GM19239 (cell line): ENCODE measurements around the gene UNC50.

ENCODE experiments used
- DNase-seq: peaks from one replicate; pipeline ENCODE4 v3.0.0; 2011; ENCODE audit warnings: low spot score; ENCODE audit not compliant: insufficient read length
- FAIRE-seq: peaks from 2 replicates; lab custom pipeline; 2011; peaks lifted over from hg19 to GRCh38; lab: Jason Lieb, UNC

Gene UNC50

DNA sequence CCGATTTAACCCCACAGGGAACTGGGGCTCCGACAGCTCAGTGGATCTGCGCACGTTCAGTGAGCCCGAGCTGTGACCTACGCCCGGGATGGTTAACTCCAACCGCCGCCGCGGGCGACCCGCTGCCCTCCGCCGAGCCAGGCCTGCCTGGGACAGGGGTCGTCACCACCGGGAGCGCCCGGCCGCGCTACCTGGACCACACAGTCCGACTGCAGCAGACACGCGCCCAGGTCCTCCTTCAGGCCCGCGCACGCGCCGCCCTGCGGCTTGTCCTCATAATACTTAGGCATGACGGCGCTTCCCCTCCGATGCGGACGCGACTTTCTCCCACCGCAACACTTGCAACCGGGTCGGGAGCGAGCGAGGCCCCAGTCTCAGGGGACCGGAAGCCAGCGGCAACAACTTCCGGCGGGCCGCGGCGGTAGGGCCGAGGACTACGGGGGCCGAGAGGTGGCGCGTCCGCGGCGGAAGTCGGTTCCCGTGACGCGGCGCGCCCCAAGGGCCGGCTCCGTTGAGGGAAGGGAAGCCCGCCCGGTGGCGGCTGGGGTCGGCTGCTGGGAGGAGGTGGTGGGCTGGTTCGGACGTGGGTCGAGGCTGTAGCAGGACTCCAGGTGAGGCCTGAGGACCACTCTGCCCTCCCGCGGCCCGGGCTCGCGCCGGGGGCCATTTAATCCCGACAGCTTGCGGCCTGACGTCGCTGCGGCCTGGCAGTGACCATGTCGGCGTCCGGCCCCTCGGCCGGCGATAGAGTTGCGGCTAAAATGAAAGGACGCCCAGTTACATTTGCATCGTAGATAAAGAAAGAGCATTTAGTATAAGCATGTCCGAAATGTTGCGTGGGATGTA is at the start of gene UNC50, which contains the start of gene COA5:
UNC50 (plus strand) TSS at position 474 of the 846 bp plus-strand sequence. CDS start 1,171 bp downstream, outside the sequence.
COA5 (minus strand) TSS at position 397 of the 846 bp plus-strand sequence; CDS start at position 290, 107 bp downstream.
- FAIRE-seq = peak; percentile 77

DNA sequence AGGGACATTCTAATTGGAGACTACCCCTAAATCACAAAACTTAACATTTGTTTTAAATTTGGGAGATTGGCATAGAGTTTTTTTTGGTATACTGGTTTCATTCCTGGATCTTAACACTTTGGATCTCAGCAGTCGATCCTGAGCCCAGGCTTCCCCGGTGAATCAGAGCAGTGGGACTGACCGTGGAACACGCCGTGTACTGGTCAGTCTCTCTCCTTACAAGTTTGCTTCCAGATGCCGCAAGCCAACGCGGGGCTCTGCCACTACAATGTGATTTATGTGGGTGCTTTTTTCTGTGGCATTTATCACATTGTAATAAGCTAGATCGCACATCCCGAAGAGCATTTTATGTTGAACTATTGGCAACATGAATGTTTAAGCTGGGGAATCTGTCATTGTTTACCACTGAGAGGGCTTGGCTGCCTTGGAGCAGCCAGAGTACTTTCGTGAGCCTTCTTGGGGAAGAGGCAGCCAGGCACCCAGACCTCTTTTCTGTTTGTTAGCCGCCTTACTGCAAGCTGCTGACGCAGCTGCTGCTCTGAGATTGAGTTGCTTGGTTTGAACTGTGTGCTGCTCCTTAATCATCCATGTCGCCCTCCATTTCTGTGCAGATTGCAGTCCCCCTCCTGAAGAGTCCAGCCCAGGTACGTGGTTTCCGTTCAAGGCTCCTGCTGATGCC is 49.4 kb upstream of the UNC50 start:
- FAIRE-seq (no peak), DNase-seq (no peak)

More for the DNA sequence above, at the start of gene UNC50, which contains the start of gene COA5:
- DNase-seq = peak; percentile 92

GRCh38 chr2:98559581-98559980 is 48.8 kb upstream of the UNC50 start:
- DNase-seq (no peak), FAIRE-seq (peak; percentile 8)

DNA sequence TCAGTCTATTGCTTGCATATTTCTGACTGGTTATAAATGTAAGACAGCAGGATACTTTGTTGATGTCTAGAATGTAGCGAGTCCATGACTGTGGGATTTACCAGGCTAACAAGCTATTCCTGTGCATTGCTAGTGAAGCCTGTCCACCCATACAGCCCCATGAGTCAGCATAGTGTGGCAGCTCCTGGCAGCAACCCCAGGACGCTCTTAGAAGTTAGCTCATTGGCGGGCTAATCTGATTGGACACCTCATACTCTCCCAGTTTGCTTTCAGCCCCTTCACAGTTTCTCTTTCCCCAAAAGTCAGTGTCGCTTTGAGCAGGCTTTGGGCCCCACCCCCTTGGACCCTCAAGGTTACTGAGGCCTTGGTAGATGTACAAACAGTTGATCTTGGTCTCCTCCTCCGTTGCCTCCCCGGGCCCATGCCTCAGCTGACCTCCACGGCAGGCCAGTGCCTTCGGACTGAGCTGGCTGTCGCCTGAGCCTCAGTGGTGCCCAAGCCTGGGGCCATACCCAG is 48.1 kb upstream of the UNC50 start:
- no peak for DNase-seq
- FAIRE-seq = no peak

GRCh38 chr2:98561018-98561417 is 47.4 kb upstream of the UNC50 start:
- FAIRE-seq = no peak
- DNase-seq = no peak

GRCh38 chr2:98561902-98562695 is 46.3 kb upstream of the UNC50 start:
- no peak for FAIRE-seq
- DNase-seq = no peak

GRCh38 chr2:98563394-98563793 is 45.0 kb upstream of the UNC50 start:
- no peak for FAIRE-seq
- no peak for DNase-seq

GRCh38 chr2:98564541-98565132 is 43.8 kb upstream of the UNC50 start:
- FAIRE-seq (no peak), DNase-seq (no peak)

- FAIRE-seq = no peak
Measured at GRCh38 chr2:98565286-98565860, 43.0 kb upstream of the UNC50 start.

GRCh38 chr2:98565941-98566340 is 42.4 kb upstream of the UNC50 start:
- FAIRE-seq = no peak
- no peak for DNase-seq

More at GRCh38 chr2:98565286-98565860, 43.0 kb upstream of the UNC50 start:
- no peak for DNase-seq

DNA sequence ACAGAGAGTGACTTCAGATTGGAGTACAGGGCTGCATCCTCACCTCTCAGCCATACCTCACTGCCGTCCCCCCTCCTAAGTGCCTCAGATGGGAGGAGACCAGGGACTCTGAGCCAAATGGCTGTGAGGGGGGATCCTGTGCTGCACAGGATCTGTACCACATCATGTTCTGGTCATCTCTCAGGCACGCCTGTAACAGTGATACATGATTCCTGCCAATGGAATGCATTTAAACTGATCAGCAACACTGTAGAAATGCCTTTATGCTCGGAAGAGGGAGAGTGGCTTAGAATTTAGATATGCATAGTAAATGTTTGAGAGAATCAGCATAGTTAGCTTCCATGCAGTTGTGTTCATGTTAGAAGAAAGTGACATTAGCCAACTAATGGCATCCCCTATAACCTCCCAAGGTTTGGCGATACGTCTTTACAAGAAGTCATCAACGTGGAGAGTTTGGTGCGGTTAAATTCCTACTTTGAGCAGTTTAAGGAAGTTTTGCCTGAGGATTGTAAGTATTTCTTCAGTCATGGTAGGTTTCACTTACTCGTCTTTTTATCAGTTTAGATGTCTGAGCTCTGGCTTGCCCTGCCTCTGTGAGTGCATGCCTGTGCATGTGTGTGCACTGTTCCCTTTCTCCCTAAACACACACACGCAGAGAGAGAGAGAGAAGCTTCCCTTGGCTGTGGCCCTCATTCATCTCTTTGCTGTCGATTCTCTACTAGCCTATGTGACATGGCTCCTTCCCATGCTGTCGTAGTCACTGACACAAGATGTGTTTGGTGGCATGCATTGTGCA is 40.0 kb upstream of the UNC50 start:
- no peak for FAIRE-seq
- no peak for DNase-seq

- DNase-seq = peak; percentile 62
- peak; percentile 56 for FAIRE-seq
Measured at GRCh38 chr2:98569197-98569793, 39.1 kb upstream of the UNC50 start.

DNA sequence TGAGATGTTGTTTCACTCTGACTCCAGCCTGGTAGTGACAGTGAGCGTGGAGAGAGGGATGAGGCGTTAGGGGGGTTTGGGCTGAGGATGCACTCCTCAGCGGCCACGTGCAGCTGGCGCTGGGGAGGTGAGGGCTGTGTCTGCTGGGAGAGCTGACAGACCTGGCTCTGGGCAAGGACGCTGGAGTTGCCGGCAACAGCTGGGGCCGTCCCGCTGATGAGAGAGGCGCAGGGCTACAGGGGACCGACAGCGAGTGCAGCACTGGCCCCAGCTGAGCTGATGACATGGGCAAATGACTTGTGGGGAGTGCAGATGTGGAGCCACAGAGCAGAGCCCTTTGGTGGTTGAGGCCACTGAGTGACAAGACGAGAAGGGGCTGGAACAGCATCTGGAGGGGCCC is 38.5 kb upstream of the UNC50 start:
- DNase-seq = no peak
- FAIRE-seq = no peak

- FAIRE-seq (no peak), DNase-seq (no peak)
Measured at GRCh38 chr2:98570356-98570755, 38.0 kb upstream of the UNC50 start.

DNA sequence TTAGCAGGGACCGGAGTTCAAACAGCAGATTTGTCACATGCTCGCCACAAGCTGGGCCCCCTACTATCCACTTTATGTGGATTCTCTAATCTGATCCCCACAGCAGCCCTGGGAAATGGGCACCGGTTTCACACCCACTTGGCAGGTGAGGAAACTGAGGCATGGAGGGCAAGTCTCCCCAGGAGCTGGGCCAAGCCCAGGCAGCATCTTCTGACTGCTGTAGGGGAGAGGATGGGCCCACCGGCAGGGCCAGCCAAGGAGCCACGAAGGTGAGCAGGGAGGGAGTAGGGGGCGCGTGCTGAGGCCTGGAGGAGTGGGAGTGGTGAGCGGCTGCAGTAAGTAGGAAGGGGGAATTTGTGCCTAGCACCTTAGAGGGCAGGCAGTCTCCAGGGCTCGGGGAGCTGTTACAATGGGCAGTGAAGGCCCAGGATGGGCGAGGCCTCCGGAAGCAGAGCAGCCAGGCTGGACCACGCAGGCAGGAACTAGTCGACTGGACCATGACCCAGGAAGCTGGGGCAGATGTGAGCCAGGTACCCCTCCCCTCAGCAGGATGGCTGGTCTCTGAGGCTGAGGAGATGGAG is 37.2 kb upstream of the UNC50 start:
- FAIRE-seq = no peak

GRCh38 chr2:98571796-98572195 is 36.6 kb upstream of the UNC50 start:
- FAIRE-seq (no peak), DNase-seq (no peak)

More for the DNA sequence above, 37.2 kb upstream of the UNC50 start:
- DNase-seq = no peak

GRCh38 chr2:98572211-98572610 is 36.2 kb upstream of the UNC50 start:
- DNase-seq (no peak), FAIRE-seq (no peak)

DNA sequence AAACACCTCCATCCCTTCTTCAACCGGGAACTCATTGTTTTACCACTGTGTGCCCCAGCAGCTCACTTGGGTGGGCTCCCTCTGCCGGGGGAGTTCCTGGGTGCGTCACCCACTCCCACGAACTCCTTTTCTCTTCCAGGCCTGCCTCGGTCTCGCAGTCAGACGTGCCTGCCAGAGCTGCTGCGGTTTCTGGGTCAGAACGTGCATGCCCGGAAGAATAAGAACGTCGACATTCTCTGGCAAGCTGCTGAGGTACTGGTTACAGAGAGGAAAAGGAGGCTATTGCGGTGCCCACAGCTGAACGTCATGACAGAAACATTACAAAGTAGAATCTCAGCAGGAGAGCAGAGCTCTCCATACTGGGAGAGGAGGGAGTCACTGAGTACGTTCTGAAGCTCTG is 35.7 kb upstream of the UNC50 start:
- no peak for FAIRE-seq

More for the DNA sequence above, 35.7 kb upstream of the UNC50 start:
- DNase-seq = no peak
